Lower leg skin (tissue), 4 donors: ENCODE results near the gene GAS6. TPM values are rescaled to one million over a fixed set of nuclear protein-coding genes. Genes with fewer than 3 reads are reported as not detected.

Experiments used
- DNase-seq, 2 donors: peaks; one replicate each; pipeline ENCODE4 v3.0.0-alpha.2; 2019; ENCODE audit warnings: low spot score in 2 of 2
- H3K4me3 ChIP-seq: fragments of 200-600 bp; sonication (generic); 2 replicates; pipeline ENCODE4 v1.5.1; 2017; ENCODE audit warnings: mild to moderate bottlenecking, low read depth; ENCODE audit not compliant: poor library complexity, severe bottlenecking
- CTCF ChIP-seq, 3 donors: fragments of 450-650 bp; IDR thresholded peaks; one replicate each; pipeline ENCODE4 v1.5.1; 2016; ENCODE audit warnings: antibody characterized with exemption in 3 of 3, mild to moderate bottlenecking in 3 of 3, moderate library complexity in 2 of 3
- POLR2A ChIP-seq, 2 donors: fragments of 450-650 bp; IDR thresholded peaks; one replicate each; pipeline ENCODE4 v1.6.1; 2016 to 2017; ENCODE audit warnings: antibody characterized with exemption in 2 of 2, mild to moderate bottlenecking in 1 of 2, moderate library complexity in 1 of 2
- WGBS, 2 donors: methylation state at CpG; one replicate each; pipeline ENCODE4 v1.1.5; 2018; 5-methylcytosine and 5-hydroxymethylcytosine counted together
- intact Hi-C: fragments of 100-400 bp; cut with DNase I; formaldehyde crosslinking; loops from one replicate; pipeline ENCODE4 v1.15.0; 2023; ENCODE audit warnings: low total_unique reads
- total RNA-seq, 4 donors: library from RNA; depleted of rRNA; stranded (reverse); fragments of >200 nt; gene quantifications; one replicate each; pipeline ENCODE4 v1.1.0, GENCODE V29; 2016

GAS6 gene
- total RNA-seq, 4 donors from 2014 or later, result 176 to 307 (median 213) TPM

- peak in 1 of 2 donors; percentile 5 for DNase-seq
- intact Hi-C loops, result no loop called here
- TF ChIP-seq CTCF (IDR thresholded peaks at IDR 0.05) (no peak), POLR2A (IDR thresholded peaks at IDR 0.05) (no peak)
Observed at GRCh38 chr13:113905018-113905417, 41.1 kb upstream of the GAS6 start.

GRCh38 chr13:113904411-113904810 is 40.5 kb upstream of the GAS6 start:
- H3K4me3 ChIP-seq, result no peak overlapping the region
- intact Hi-C loops, result no loop called here
- 67 to 81% methylated on average over 8 of the region's 8 CpGs for WGBS, 2 donors
- DNase-seq, result peak; percentile 16 to 82
- no peak for TF ChIP-seq POLR2A (IDR thresholded peaks at IDR 0.05)
- no peak for TF ChIP-seq CTCF (IDR thresholded peaks at IDR 0.05)

More at GRCh38 chr13:113905018-113905417, 41.1 kb upstream of the GAS6 start:
- 88 to 95% methylated on average over 9 of the region's 9 CpGs for WGBS, 2 donors
- H3K4me3 ChIP-seq, result no peak overlapping the region

DNA sequence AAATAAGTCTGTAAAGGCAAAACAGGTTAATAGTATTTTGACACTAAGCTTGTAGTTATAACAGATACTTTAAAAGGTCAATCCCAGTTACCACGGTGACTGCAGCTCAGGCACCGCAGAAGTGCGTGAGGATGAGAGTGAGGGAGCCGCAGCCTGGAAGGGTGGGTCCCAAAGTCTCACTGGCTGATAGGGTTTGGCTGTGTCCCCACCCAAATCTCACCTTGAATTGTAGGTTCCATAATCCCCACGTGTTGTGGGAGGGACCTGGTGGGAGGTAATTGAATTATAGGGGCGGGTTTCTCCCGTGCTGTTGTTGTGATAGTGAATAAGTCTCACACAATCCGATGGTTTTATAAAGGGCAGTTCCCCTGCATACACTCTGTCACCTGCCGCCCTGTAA is 40.0 kb upstream of the GAS6 start:
- WGBS, 2 donors, result 84 to 92% methylated on average over 9 of the region's 9 CpGs
- intact Hi-C loops, result no loop called here
- peak in 1 of 2 donors; percentile 2 for DNase-seq
- TF ChIP-seq POLR2A (IDR thresholded peaks at IDR 0.05), result no peak
- TF ChIP-seq CTCF (IDR thresholded peaks at IDR 0.05), result no peak
- no peak overlapping the region for H3K4me3 ChIP-seq

DNA sequence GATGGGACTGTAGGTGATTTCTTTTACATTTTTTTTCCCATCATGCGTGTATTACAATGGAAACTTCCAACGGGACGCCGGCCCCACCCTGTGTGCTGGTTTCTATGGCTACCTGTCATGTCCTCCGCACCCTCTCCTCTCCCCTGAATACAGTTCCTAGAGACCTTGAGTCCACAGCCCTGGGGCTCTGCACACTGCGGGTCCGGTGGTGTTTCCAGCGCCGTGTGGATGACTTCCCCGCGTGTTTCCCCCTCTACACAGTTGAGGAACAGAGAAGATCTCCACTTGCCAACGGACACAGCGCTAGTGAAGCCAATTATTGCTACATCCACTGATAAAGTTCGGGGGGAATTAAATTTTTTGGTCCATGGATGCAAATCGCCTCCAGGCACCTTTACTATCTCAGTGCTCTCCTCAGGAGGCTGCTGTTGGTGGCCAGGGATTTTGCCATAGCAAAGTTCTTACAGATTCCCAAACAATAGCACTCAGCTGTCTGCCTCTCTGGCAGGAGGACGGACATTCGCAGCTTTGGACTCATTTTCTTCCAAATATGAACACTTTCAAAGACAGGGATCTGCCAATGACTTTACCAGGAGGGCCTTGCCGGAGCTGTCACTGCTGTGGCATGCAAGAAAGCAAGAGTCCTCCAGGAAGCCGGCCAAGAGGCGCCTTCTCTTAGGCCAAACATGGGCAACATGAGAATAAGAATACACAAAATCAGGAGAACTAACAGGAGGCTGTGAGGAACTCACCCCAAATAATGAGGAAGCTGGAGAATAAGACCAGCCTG is 39.3 kb upstream of the GAS6 start:
- 79 to 81% methylated on average over 20 of the region's 20 CpGs for WGBS, 2 donors
- intact Hi-C loops, result no loop called here
- no peak for TF ChIP-seq POLR2A (IDR thresholded peaks at IDR 0.05)
- TF ChIP-seq CTCF (IDR thresholded peaks at IDR 0.05), result no peak
- DNase-seq, result peak; percentile 12 to 85
- H3K4me3 ChIP-seq, result no peak overlapping the region

- no peak overlapping the region for H3K4me3 ChIP-seq
- intact Hi-C loops, result no loop called here
- TF ChIP-seq POLR2A (IDR thresholded peaks at IDR 0.05), result no peak
- no peak for TF ChIP-seq CTCF (IDR thresholded peaks at IDR 0.05)
- no peak for DNase-seq
- WGBS, 2 donors, result 75 to 77% methylated on average over 2 of the region's 2 CpGs
Observed at GRCh38 chr13:113902481-113902880, 38.6 kb upstream of the GAS6 start.
